Measurements from ENCODE around the gene ACOXL.

Gene ACOXL

DNA sequence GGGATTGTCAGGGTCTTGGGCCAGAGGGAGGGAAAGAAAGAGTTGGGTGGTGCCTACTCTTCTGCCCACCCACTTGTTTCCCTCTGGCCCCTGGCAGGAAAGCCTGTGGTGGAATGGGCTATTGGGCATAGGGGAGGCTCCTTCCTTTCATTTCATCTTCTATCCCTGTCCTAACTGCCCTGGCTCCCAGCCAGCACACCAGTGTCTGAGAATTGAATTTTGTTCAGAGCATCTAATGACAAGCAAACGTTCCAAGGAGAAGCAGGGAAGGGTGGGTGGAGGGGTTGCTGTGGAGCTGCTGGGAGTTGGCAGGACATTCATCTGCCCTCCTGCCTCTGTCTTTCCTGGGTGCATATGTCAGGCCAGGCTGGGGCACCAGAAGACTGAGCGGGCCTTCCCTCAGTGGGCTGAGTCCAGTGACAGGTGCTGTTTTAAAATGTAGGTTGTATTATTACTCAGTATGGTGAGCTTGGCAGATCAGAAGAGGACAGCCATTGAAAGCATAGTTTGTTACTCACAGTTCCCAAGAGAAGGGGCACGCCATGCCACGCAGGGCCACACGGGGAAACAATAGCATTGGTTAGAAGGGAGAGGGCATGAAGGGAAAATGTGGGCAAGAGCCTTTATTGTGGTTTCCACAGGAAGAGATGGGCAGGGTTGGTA, 171.9 kb downstream of the ACOXL start:
- Histone ChIP-seq H3K36me3 (ENCODE audit: control insufficient read depth, insufficient read depth, low read length) (no peaks in the 10 kb centered on the region), H3K4me3 (ENCODE audit: insufficient read depth, low read depth, low read length) (no peak overlapping the region), H3K27me3 (ENCODE audit: control insufficient read depth, insufficient read depth, low read length, poor library complexity, severe bottlenecking) (no peaks in the 10 kb centered on the region), H3K27ac (ENCODE audit: insufficient read depth, low read depth, low read length, poor library complexity, severe bottlenecking) (no peak overlapping the region), H3K4me1 (ENCODE audit: control insufficient read depth, insufficient read depth, low read length) (no peaks in the 10 kb centered on the region), H3K9me3 (ENCODE audit: control insufficient read depth, low read length) (no peaks in the 10 kb centered on the region)
- WGBS, 2 experiments, result 89 to 91% methylated on average over 5 of the region's 5 CpGs

DNA sequence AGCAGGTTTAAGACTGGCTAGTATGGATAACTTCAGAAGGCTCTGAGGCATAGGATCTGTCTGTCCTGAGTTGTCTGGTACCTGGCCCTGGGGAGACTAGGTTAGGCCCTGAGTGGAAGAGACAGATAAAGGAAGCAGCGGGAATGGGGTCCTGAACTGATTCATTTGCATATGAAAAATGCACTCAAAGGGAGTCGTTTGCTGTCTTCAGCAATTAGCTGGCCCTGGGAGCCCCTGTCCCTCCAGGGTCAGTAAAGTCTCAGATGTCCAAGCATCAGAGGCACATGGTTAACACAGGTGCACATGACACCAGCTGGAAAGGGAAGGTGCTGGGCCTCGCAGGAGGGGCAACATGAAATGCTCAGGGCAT, 172.4 kb downstream of the ACOXL start:
- Histone ChIP-seq H3K4me3 (ENCODE audit: insufficient read depth, low read depth, low read length) (no peak overlapping the region), H3K27ac (ENCODE audit: insufficient read depth, low read depth, low read length, poor library complexity, severe bottlenecking) (no peak overlapping the region), H3K36me3 (ENCODE audit: control insufficient read depth, insufficient read depth, low read length) (no peaks in the 10 kb centered on the region), H3K9me3 (ENCODE audit: control insufficient read depth, low read length) (no peaks in the 10 kb centered on the region), H3K27me3 (ENCODE audit: control insufficient read depth, insufficient read depth, low read length, poor library complexity, severe bottlenecking) (no peaks in the 10 kb centered on the region), H3K4me1 (ENCODE audit: control insufficient read depth, insufficient read depth, low read length) (no peaks in the 10 kb centered on the region)
- 33 to 36% methylated on average over 3 of the region's 3 CpGs for WGBS, 2 experiments

DNA sequence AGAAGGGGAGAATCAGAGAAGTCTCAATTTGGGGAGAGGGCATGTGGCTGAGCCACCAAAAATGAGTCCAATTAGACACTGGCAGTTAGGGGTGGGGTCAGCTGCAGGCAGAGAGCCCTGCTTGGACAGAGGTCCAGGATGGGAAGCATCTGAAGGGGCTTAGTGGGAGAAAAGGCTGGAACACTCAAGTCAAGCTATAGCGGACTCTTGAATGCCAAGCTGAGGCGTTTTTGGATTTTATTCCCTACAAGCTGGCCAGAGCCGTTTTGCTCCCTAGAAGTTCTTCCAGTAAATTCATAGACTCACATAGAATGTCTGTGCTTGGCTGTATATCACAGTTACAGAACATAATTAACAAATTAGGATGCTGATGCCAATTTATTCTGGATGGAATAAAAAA, 172.8 kb downstream of the ACOXL start:
- WGBS, 2 experiments, result 89 to 98% methylated on average over 3 of the region's 3 CpGs
- Histone ChIP-seq H3K9me3 (ENCODE audit: control insufficient read depth, low read length) (no peaks in the 10 kb centered on the region), H3K4me1 (ENCODE audit: control insufficient read depth, insufficient read depth, low read length) (no peaks in the 10 kb centered on the region), H3K4me3 (ENCODE audit: insufficient read depth, low read depth, low read length) (no peak overlapping the region), H3K27ac (ENCODE audit: insufficient read depth, low read depth, low read length, poor library complexity, severe bottlenecking) (no peak overlapping the region), H3K27me3 (ENCODE audit: control insufficient read depth, insufficient read depth, low read length, poor library complexity, severe bottlenecking) (no peaks in the 10 kb centered on the region), H3K36me3 (ENCODE audit: control insufficient read depth, insufficient read depth, low read length) (no peaks in the 10 kb centered on the region)

DNA sequence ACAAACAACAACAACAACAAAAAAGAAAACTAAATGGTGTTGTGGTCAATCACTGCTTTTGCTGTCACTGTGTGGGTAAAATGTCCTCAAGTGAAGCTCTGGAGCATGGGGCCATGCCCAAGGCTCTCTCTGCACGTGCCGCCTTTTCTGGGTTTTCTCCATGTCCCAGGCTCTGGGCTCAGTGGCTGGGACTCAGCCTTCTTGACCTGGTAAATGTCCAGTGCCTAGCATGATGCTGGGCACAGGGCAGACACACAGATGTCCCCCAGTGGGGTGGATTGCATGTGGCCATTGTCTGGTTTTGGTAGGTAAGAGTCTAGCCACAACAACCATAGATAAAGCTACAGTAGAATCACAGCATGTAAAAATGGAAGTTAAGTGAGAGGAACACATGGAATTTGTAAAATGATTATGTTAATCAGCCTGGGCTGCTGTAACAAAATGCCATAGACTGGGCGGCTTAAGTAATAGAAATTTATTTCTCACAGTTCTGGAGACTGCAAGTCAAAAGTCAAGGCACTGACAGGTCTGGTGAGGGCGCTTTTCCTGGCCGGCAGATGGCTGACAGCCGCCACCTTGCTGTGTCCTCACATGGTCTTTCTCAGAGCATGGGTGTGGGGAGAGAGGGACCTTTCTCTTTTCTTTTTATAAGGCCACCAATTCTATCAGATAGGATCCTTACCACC, 174.4 kb downstream of the ACOXL start:
- no peak overlapping the region for H3K27ac ChIP-seq (ENCODE audit: insufficient read depth, low read depth, low read length, poor library complexity, severe bottlenecking)
- no peaks in the 10 kb centered on the region for H3K9me3 ChIP-seq (ENCODE audit: control insufficient read depth, low read length)
- H3K27me3 ChIP-seq (ENCODE audit: control insufficient read depth, insufficient read depth, low read length, poor library complexity, severe bottlenecking), result no peaks in the 10 kb centered on the region
- H3K4me3 ChIP-seq (ENCODE audit: insufficient read depth, low read depth, low read length), result no peak overlapping the region
- no peaks in the 10 kb centered on the region for H3K36me3 ChIP-seq (ENCODE audit: control insufficient read depth, insufficient read depth, low read length)
- WGBS, 2 experiments, result 91 to 92% methylated on average over 6 of the region's 6 CpGs
- no peaks in the 10 kb centered on the region for H3K4me1 ChIP-seq (ENCODE audit: control insufficient read depth, insufficient read depth, low read length)

- H3K4me3 ChIP-seq (ENCODE audit: insufficient read depth, low read depth, low read length), result no peak overlapping the region
- H3K9me3 ChIP-seq (ENCODE audit: control insufficient read depth, low read length), result no peaks in the 10 kb centered on the region
- no peaks in the 10 kb centered on the region for H3K36me3 ChIP-seq (ENCODE audit: control insufficient read depth, insufficient read depth, low read length)
- 89 to 92% methylated on average over 3 of the region's 3 CpGs for whole genome bisulfite sequencing, 2 experiments
- no peak overlapping the region for H3K27ac ChIP-seq (ENCODE audit: insufficient read depth, low read depth, low read length, poor library complexity, severe bottlenecking)
- H3K4me1 ChIP-seq (ENCODE audit: control insufficient read depth, insufficient read depth, low read length), result no peaks in the 10 kb centered on the region
- H3K27me3 ChIP-seq (ENCODE audit: control insufficient read depth, insufficient read depth, low read length, poor library complexity, severe bottlenecking), result no peaks in the 10 kb centered on the region
These were observed 177.1 kb downstream of the ACOXL start for GRCh38 chr2:110909501-110909900.

GRCh38 chr2:110910423-110910822, 178.1 kb downstream of the ACOXL start:
- no peak overlapping the region for H3K27ac ChIP-seq (ENCODE audit: insufficient read depth, low read depth, low read length, poor library complexity, severe bottlenecking)
- WGBS, 2 experiments, result 100% methylated on average over 1 of the region's 1 CpG; no CpG with 5 or more reads in 1 of the 2 experiments
- H3K4me3 ChIP-seq (ENCODE audit: insufficient read depth, low read depth, low read length), result no peak overlapping the region
- H3K27me3 ChIP-seq (ENCODE audit: control insufficient read depth, insufficient read depth, low read length, poor library complexity, severe bottlenecking), result no peaks in the 10 kb centered on the region
- H3K4me1 ChIP-seq (ENCODE audit: control insufficient read depth, insufficient read depth, low read length), result no peaks in the 10 kb centered on the region
- no peaks in the 10 kb centered on the region for H3K9me3 ChIP-seq (ENCODE audit: control insufficient read depth, low read length)
- H3K36me3 ChIP-seq (ENCODE audit: control insufficient read depth, insufficient read depth, low read length), result no peaks in the 10 kb centered on the region

- 100% methylated on average over 1 of the region's 1 CpG; no CpG with 5 or more reads in 1 of the 2 experiments for WGBS, 2 experiments
- no peaks in the 10 kb centered on the region for H3K9me3 ChIP-seq (ENCODE audit: control insufficient read depth, low read length)
These were observed 187.4 kb downstream of the ACOXL start for GRCh38 chr2:110919738-110920137.

DNA sequence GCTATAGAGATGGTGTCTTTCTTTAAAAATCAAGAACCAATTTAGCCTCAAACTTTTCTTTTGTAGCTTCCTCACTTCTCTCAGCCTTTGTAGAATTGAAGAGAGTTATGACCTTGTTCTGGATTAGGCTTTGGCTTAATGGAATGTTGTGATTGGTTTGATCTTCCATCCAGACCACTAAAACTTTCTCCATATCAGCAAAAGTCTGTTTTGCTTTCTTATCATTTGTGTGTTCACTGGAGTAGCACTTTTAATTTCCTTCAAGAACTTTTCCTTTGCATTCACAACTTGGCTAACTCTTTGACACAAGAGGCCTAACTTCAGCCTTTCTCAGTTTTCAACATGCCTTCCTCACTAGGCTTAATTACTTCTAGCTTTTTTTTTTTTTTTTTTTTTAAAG, 193.1 kb downstream of the ACOXL start:
- no peaks in the 10 kb centered on the region for H3K27me3 ChIP-seq (ENCODE audit: control insufficient read depth, insufficient read depth, low read length, poor library complexity, severe bottlenecking)
- H3K9me3 ChIP-seq (ENCODE audit: control insufficient read depth, low read length), result no peaks in the 10 kb centered on the region
- no peak overlapping the region for H3K4me3 ChIP-seq (ENCODE audit: insufficient read depth, low read depth, low read length)
- no peak overlapping the region for H3K27ac ChIP-seq (ENCODE audit: insufficient read depth, low read depth, low read length, poor library complexity, severe bottlenecking)
- no peaks in the 10 kb centered on the region for H3K4me1 ChIP-seq (ENCODE audit: control insufficient read depth, insufficient read depth, low read length)
- no peaks in the 10 kb centered on the region for H3K36me3 ChIP-seq (ENCODE audit: control insufficient read depth, insufficient read depth, low read length)

More at GRCh38 chr2:110919738-110920137, 187.4 kb downstream of the ACOXL start:
- Histone ChIP-seq H3K4me1 (ENCODE audit: control insufficient read depth, insufficient read depth, low read length) (no peaks in the 10 kb centered on the region), H3K27me3 (ENCODE audit: control insufficient read depth, insufficient read depth, low read length, poor library complexity, severe bottlenecking) (no peaks in the 10 kb centered on the region), H3K27ac (ENCODE audit: insufficient read depth, low read depth, low read length, poor library complexity, severe bottlenecking) (no peak overlapping the region), H3K4me3 (ENCODE audit: insufficient read depth, low read depth, low read length) (no peak overlapping the region), H3K36me3 (ENCODE audit: control insufficient read depth, insufficient read depth, low read length) (no peaks in the 10 kb centered on the region)

DNA sequence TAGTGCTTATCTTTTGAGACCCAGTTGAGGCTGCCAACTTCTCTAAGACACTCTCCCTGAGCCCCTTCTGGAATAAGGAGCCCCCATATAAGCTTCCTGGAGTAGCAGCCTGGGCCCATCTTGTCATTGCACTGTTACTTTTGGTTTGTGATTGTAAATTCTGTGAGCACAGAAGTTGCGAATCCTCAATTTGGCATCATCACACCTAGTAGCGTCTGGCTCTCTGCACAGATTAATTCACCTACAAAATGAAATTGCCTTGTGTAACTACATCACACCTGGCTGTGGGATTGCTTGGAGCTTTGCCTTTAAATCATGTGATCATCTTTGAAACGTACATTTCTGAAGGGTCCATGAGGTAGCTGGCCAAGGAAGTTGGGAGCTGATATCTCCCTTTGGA, 195.2 kb downstream of the ACOXL start:
- Histone ChIP-seq H3K4me1 (ENCODE audit: control insufficient read depth, insufficient read depth, low read length) (no peaks in the 10 kb centered on the region), H3K27me3 (ENCODE audit: control insufficient read depth, insufficient read depth, low read length, poor library complexity, severe bottlenecking) (no peaks in the 10 kb centered on the region), H3K4me3 (ENCODE audit: insufficient read depth, low read depth, low read length) (no peak overlapping the region), H3K27ac (ENCODE audit: insufficient read depth, low read depth, low read length, poor library complexity, severe bottlenecking) (no peak overlapping the region), H3K36me3 (ENCODE audit: control insufficient read depth, insufficient read depth, low read length) (no peaks in the 10 kb centered on the region), H3K9me3 (ENCODE audit: control insufficient read depth, low read length) (no peaks in the 10 kb centered on the region)
- WGBS, 2 experiments, result 93 to 100% methylated on average over 3 of the region's 3 CpGs

- no peak overlapping the region for H3K4me3 ChIP-seq (ENCODE audit: insufficient read depth, low read depth, low read length)
- no peak overlapping the region for H3K27ac ChIP-seq (ENCODE audit: insufficient read depth, low read depth, low read length, poor library complexity, severe bottlenecking)
- no peaks in the 10 kb centered on the region for H3K36me3 ChIP-seq (ENCODE audit: control insufficient read depth, insufficient read depth, low read length)
- H3K9me3 ChIP-seq (ENCODE audit: control insufficient read depth, low read length), result no peaks in the 10 kb centered on the region
- no peaks in the 10 kb centered on the region for H3K4me1 ChIP-seq (ENCODE audit: control insufficient read depth, insufficient read depth, low read length)
- H3K27me3 ChIP-seq (ENCODE audit: control insufficient read depth, insufficient read depth, low read length, poor library complexity, severe bottlenecking), result no peaks in the 10 kb centered on the region
- WGBS, 2 experiments, result 95 to 98% methylated on average over 1 of the region's 1 CpG
These were observed 197.2 kb downstream of the ACOXL start for GRCh38 chr2:110929528-110929927.

Data from ectodermal cell (in vitro differentiated cells).